Heart right ventricle (tissue), 16 donors: ENCODE data around the gene C1QTNF1. TPM values are rescaled to one million over a fixed set of nuclear protein-coding genes. Genes with fewer than 3 reads are reported as not detected.

Experiments used
- ATAC-seq, 8 donors: fragments of 200-7000 bp; cut with Tn5 transposase; one replicate each; pipeline ENCODE4 v1.9.1; 2020; ENCODE audit warnings: mild to moderate bottlenecking in 8 of 8, moderate library complexity in 8 of 8, moderate number of reproducible peaks in 1 of 8
- DNase-seq, 2 donors: peaks; one replicate each; pipeline ENCODE4 v3.0.0-alpha.2; 2020
- H3K27ac ChIP-seq, 10 donors: fragments of 200-600 bp; sonication (generic) in 2 of 10; one replicate each; pipeline versions ENCODE4 v1.5.0 to v1.8.0; 2020 to 2022; ENCODE audit warnings: mild to moderate bottlenecking in 3 of 10
- H3K27me3 ChIP-seq, 7 donors: fragments of 200-600 bp; one replicate each; pipeline ENCODE4 v1.8.0; 2021 to 2022; ENCODE audit warnings: mild to moderate bottlenecking in 2 of 7
- H3K36me3 ChIP-seq, 9 donors: fragments of 200-600 bp; sonication (generic) in 1 of 9; one replicate each; pipeline versions ENCODE4 v1.5.0 to v1.8.0; 2020 to 2022; ENCODE audit warnings: mild to moderate bottlenecking in 2 of 9
- H3K4me1 ChIP-seq, 9 donors: fragments of 200-600 bp; sonication (generic) in 1 of 9; one replicate each; pipeline versions ENCODE4 v1.5.0 to v1.8.0; 2020 to 2022; ENCODE audit warnings: mild to moderate bottlenecking in 4 of 9
- H3K4me3 ChIP-seq, 10 donors: fragments of 200-600 bp; sonication (generic) in 2 of 10; one replicate each; pipeline versions ENCODE4 v1.5.0 to v1.8.0; 2020 to 2022; ENCODE audit warnings: mild to moderate bottlenecking in 7 of 10, moderate library complexity in 2 of 10
- H3K9me3 ChIP-seq, 11 donors: fragments of 200-600 bp in 10 of 11; sonication (generic) in 2 of 11; one replicate each; pipeline versions ENCODE4 v1.5.0 to v1.8.0; 2013 to 2022; ENCODE audit warnings: mild to moderate bottlenecking in 2 of 11, control low read depth in 1 of 11, moderate library complexity in 1 of 11
- WGBS, 2 donors: extraction: QIAGEN DNeasy Blood & Tissue Kit; methylation state at CpG; one replicate each; pipeline ENCODE4 v1.1.7; 2013; ENCODE audit warnings: inconsistent platforms in 1 of 2; 5-methylcytosine and 5-hydroxymethylcytosine counted together
- intact Hi-C, 10 donors: fragments of 100-400 bp; cut with DNase I; formaldehyde crosslinking; loops; one replicate each; pipeline versions ENCODE4 v1.11.1 to v1.14.2; 2022
- polyA plus RNA-seq, 2 donors: library from polyadenylated mRNA; stranded (reverse); fragments of 200-250 nt; gene quantifications; one replicate each; pipeline ENCODE4 v1.2.3, GENCODE V29; 2013
- total RNA-seq, 10 donors: library from RNA; stranded (reverse); fragmentation: NEBNext Ultra II Directional in 3 of 10; extraction: Animal tissue kit (Norgen Biotek cat#: 25700) in 3 of 10; gene quantifications; one replicate each; pipeline versions ENCODE4 v1.2.1 to v1.2.4, GENCODE V29; 2021 to 2023
- TF ChIP-seq, protein P1 (sequence below), 9 donors: fragments of 200-600 bp; sonication (generic) in 2 of 9; IDR thresholded peaks; one replicate each; pipeline versions ENCODE4 v1.5.0 to v1.8.0; 2021 to 2022; ENCODE audit warnings: antibody characterized with exemption in 9 of 9, mild to moderate bottlenecking in 5 of 9, moderate library complexity in 1 of 9
- donor health status: Arrhythmogenic right ventricular cardiomyopathy.
- donor health status: ischemic (EF 13 %, LVEDD 7.1; RV severe dilation, severe dysfunction).
- donor health status: healthy with polysubstance abuse.
- donor health status: DM: no; HTN: yes; CAD: no.
- donor health status: DM: no; HTN: no; CAD: no.
- donor health status: ischemic (EF 25% LVEDD 6.9; RV normal size, moderate dysfunction).
- donor health status: ischemic (EF 25% LVEDD 5.7; RV mildly dilated, moderate dysfunction).
- donor health status: healthy.
- donor health status: DM: yes; HTN: yes; CAD: no.
- donor health status: Ischemic cardiomyopathy.
- donor health status: ischemic (EF 35%, LVEDD 5.7; RV mildly dilated, moderate dysfunction).
- donor health status: nonischemic (EF 11% LVEDD 7.7; RV severe dilation, severe dysfunction).
- donor health status: DM: yes; HTN: yes; CAD: no.
- donor health status: PGD.
- donor health status: ischemic (EF 29% LVEDD 5.4; RV normal size, mild dysfunction).
- donor health status: nonischemic (EF 23%, LVEDD 6.1; RV moderate dilation, normal function).

The C1QTNF1 gene
- total and polyA plus RNA-seq, 12 donors = 29.3 to 685 (median 67.3) TPM

GRCh38 chr17:79006794-79007503 lies 17.0 kb upstream of the C1QTNF1 start:
- ATAC-seq (no peak), DNase-seq (no peak)
- peaks cover 0 to 25% (median 0%) of the 10 kb centered on the region in 9 donors for H3K36me3 ChIP-seq
- WGBS, 2 donors = 85 to 86% methylated on average over 19 of the region's 19 CpGs
- TF ChIP-seq, protein P1, sequence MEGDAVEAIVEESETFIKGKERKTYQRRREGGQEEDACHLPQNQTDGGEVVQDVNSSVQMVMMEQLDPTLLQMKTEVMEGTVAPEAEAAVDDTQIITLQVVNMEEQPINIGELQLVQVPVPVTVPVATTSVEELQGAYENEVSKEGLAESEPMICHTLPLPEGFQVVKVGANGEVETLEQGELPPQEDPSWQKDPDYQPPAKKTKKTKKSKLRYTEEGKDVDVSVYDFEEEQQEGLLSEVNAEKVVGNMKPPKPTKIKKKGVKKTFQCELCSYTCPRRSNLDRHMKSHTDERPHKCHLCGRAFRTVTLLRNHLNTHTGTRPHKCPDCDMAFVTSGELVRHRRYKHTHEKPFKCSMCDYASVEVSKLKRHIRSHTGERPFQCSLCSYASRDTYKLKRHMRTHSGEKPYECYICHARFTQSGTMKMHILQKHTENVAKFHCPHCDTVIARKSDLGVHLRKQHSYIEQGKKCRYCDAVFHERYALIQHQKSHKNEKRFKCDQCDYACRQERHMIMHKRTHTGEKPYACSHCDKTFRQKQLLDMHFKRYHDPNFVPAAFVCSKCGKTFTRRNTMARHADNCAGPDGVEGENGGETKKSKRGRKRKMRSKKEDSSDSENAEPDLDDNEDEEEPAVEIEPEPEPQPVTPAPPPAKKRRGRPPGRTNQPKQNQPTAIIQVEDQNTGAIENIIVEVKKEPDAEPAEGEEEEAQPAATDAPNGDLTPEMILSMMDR (IDR thresholded peaks at IDR 0.05) = no peak
- H3K9me3 ChIP-seq = no peaks in the 10 kb centered on the region
- H3K4me1 ChIP-seq = peaks cover 8 to 49% (median 42%) of the 10 kb centered on the region in 9 donors
- no peak overlapping the region for H3K4me3 ChIP-seq
- intact Hi-C loops = no loop called here
- H3K27me3 ChIP-seq = no peaks in the 10 kb centered on the region
- H3K27ac ChIP-seq = no peak overlapping the region

GRCh38 chr17:79007504-79008381 lies 16.2 kb upstream of the C1QTNF1 start:
- H3K27ac ChIP-seq = peak overlapping the region in 1 of 10 donors; percentile 92

GRCh38 chr17:79008666-79009387 lies 15.1 kb upstream of the C1QTNF1 start:
- 36 to 46% methylated on average over 7 of the region's 7 CpGs for WGBS, 2 donors
- H3K27ac ChIP-seq = peak overlapping the region in 9 of 10 donors; percentile 83 to 96 (median 92)
- H3K36me3 ChIP-seq = peaks cover 0 to 16% (median 0%) of the 10 kb centered on the region in 9 donors
- H3K27me3 ChIP-seq = no peaks in the 10 kb centered on the region
- TF ChIP-seq, protein P1 (IDR thresholded peaks at IDR 0.05) = no peak
- H3K4me1 ChIP-seq = peaks cover 8 to 49% (median 42%) of the 10 kb centered on the region in 9 donors
- intact Hi-C loops = no loop called here
- peak overlapping the region; percentile 65 to 92 (median 74) for H3K4me3 ChIP-seq
- H3K9me3 ChIP-seq = no peaks in the 10 kb centered on the region
- ATAC-seq (peak in 5 of 8 donors; percentile 8 to 28 (median 9)), DNase-seq (no peak)

More at GRCh38 chr17:79007504-79008381, 16.2 kb upstream of the C1QTNF1 start:
- Histone ChIP-seq H3K4me1 (peaks cover 8 to 49% (median 42%) of the 10 kb centered on the region in 9 donors), H3K4me3 (peak overlapping the region in 3 of 10 donors; percentile 15 to 81 (median 73)), H3K9me3 (no peaks in the 10 kb centered on the region), H3K27me3 (no peaks in the 10 kb centered on the region), H3K36me3 (peaks cover 0 to 20% (median 0%) of the 10 kb centered on the region in 9 donors)
- no peak for DNase-seq
- intact Hi-C loops = no loop called here
- 83 to 85% methylated on average over 21 of the region's 21 CpGs for WGBS, 2 donors
- TF ChIP-seq, protein P1 (IDR thresholded peaks at IDR 0.05) = no peak
- no peak for ATAC-seq
